Liver (tissue), 9 donors: ENCODE measurements around the gene CLMN. TPM values are rescaled to one million over a fixed set of nuclear protein-coding genes. Genes with fewer than 3 reads are reported as not detected.
A peak's percentile ranks its signal among the peaks of the same experiment; 100 is the strongest.

Experiments used
- DNase-seq: peaks from one replicate; pipeline ENCODE4 v3.0.0-alpha.2; 2017; ENCODE audit warnings: low spot score
- H3K27ac ChIP-seq, 2 donors: one replicate each; pipeline ENCODE4 v1.7.0; 2013; ENCODE audit warnings: inconsistent platforms in 2 of 2, low read length in 2 of 2, control low read depth in 1 of 2, low read depth in 1 of 2, mild to moderate bottlenecking in 1 of 2
- H3K27me3 ChIP-seq, 4 donors: one replicate each; pipeline versions ENCODE4 v1.6.1 to v1.7.0; 2013; ENCODE audit warnings: low read length in 3 of 4, inconsistent platforms in 1 of 4, mild to moderate bottlenecking in 1 of 4, moderate library complexity in 1 of 4; ENCODE audit not compliant: control insufficient read depth in 4 of 4, insufficient read depth in 4 of 4
- H3K36me3 ChIP-seq, 4 donors: one replicate each; pipeline versions ENCODE4 v1.6.1 to v1.7.0; 2013; ENCODE audit warnings: low read length in 3 of 4, mild to moderate bottlenecking in 3 of 4, low read depth in 1 of 4, moderate library complexity in 1 of 4; ENCODE audit not compliant: control insufficient read depth in 4 of 4, insufficient read depth in 3 of 4
- H3K4me1 ChIP-seq, 4 donors: one replicate each; pipeline versions ENCODE4 v1.6.1 to v1.7.0; 2013; ENCODE audit warnings: low read length in 3 of 4, mild to moderate bottlenecking in 3 of 4, moderate library complexity in 1 of 4; ENCODE audit not compliant: control insufficient read depth in 4 of 4, insufficient read depth in 4 of 4
- H3K4me3 ChIP-seq, 3 donors: one replicate each; pipeline versions ENCODE4 v1.6.1 to v1.7.0; 2013; ENCODE audit warnings: low read length in 3 of 3, control low read depth in 1 of 3, low read depth in 1 of 3, mild to moderate bottlenecking in 1 of 3
- H3K9ac ChIP-seq, 2 donors: one replicate each; pipeline ENCODE4 v1.7.0; 2013; ENCODE audit warnings: low read length in 2 of 2, mild to moderate bottlenecking in 2 of 2, moderate library complexity in 2 of 2, control low read depth in 1 of 2, low read depth in 1 of 2
- H3K9me3 ChIP-seq, 4 donors: one replicate each; pipeline versions ENCODE4 v1.6.1 to v1.7.0; 2013; ENCODE audit warnings: low read length in 3 of 4; ENCODE audit not compliant: control insufficient read depth in 4 of 4
- ATF3 ChIP-seq: IDR thresholded peaks from 2 replicates; pipeline ENCODE4 v1.6.1; 2016; ENCODE audit warnings: antibody characterized with exemption
- CTCF ChIP-seq: fragments of 150-350 bp; IDR thresholded peaks from 2 replicates; pipeline ENCODE4 v1.5.1; 2017; ENCODE audit warnings: improper control_type of control experiment, low read depth, low read length; ENCODE audit not compliant: missing input control
- EGR1 ChIP-seq, 2 donors: IDR thresholded peaks; 2 replicates each; pipeline ENCODE4 v1.6.1; 2016 to 2018; ENCODE audit warnings: antibody characterized with exemption in 2 of 2, low read depth in 2 of 2
- FOXA1 ChIP-seq: IDR thresholded peaks from 2 replicates; pipeline ENCODE4 v1.6.1; 2016; ENCODE audit warnings: antibody characterized with exemption
- FOXA2 ChIP-seq: IDR thresholded peaks from 2 replicates; pipeline ENCODE4 v1.6.1; 2016; ENCODE audit warnings: antibody characterized with exemption
- GABPA ChIP-seq, 2 donors: IDR thresholded peaks in 1 of 2; conservative IDR thresholded peaks in 1 of 2; 2 replicates each; pipeline ENCODE4 v1.6.1; 2016; ENCODE audit warnings: antibody characterized with exemption in 2 of 2, mild to moderate bottlenecking in 1 of 2, moderate library complexity in 1 of 2
- HNF4A ChIP-seq, 2 donors: conservative IDR thresholded peaks; 2 replicates each; pipeline ENCODE4 v1.6.1; 2016; ENCODE audit warnings: antibody characterized with exemption in 2 of 2, mild to moderate bottlenecking in 2 of 2
- HNF4G ChIP-seq: IDR thresholded peaks from 2 replicates; pipeline ENCODE4 v1.6.1; 2016; ENCODE audit warnings: antibody characterized with exemption
- JUND ChIP-seq, 2 donors: IDR thresholded peaks; 2 replicates each; pipeline ENCODE4 v1.6.1; 2016; ENCODE audit warnings: antibody characterized with exemption in 2 of 2
- MAX ChIP-seq: IDR thresholded peaks from 2 replicates; pipeline ENCODE4 v1.6.1; 2016; ENCODE audit warnings: antibody characterized with exemption
- NR2F2 ChIP-seq: IDR thresholded peaks from 2 replicates; pipeline ENCODE4 v1.6.1; 2016; ENCODE audit warnings: antibody characterized with exemption
- RAD21 ChIP-seq, 2 donors: IDR thresholded peaks; 2 replicates each; pipeline ENCODE4 v1.6.1; 2016; ENCODE audit warnings: antibody characterized with exemption in 2 of 2, mild to moderate bottlenecking in 2 of 2
- REST ChIP-seq: IDR thresholded peaks from 2 replicates; pipeline ENCODE4 v1.6.1; 2016; ENCODE audit warnings: antibody characterized with exemption, mild to moderate bottlenecking
- RXRA ChIP-seq, 2 donors: IDR thresholded peaks; 2 replicates each; pipeline ENCODE4 v1.6.1; 2017 to 2018; ENCODE audit warnings: antibody characterized with exemption in 2 of 2, mild to moderate bottlenecking in 1 of 2
- SP1 ChIP-seq: IDR thresholded peaks from 2 replicates; pipeline ENCODE4 v1.6.1; 2018; ENCODE audit warnings: antibody characterized with exemption, mild to moderate bottlenecking
- TAF1 ChIP-seq: conservative IDR thresholded peaks from 2 replicates; pipeline ENCODE4 v1.6.1; 2016; ENCODE audit warnings: antibody characterized with exemption, mild to moderate bottlenecking
- YY1 ChIP-seq: IDR thresholded peaks from 2 replicates; pipeline ENCODE4 v1.6.1; 2016; ENCODE audit warnings: antibody characterized with exemption, mild to moderate bottlenecking
- ZBTB33 ChIP-seq: IDR thresholded peaks from 2 replicates; pipeline ENCODE4 v1.6.1; 2016; ENCODE audit warnings: antibody characterized with exemption
- WGBS: extraction: QIAGEN DNeasy Blood & Tissue Kit; methylation state at CpG from one replicate; pipeline ENCODE4 v1.1.7; 2013; 5-methylcytosine and 5-hydroxymethylcytosine counted together
- polyA plus RNA-seq, 2 donors: library from polyadenylated mRNA; stranded (reverse) in 1 of 2; unstranded in 1 of 2; fragments of 200-250 nt in 1 of 2; fragments of >200 nt in 1 of 2; fragmentation: Nextera tagmentation in 1 of 2; extraction: Ambion mirVana in 1 of 2; gene quantifications; one replicate each; pipeline versions ENCODE4 v1.2.1 to v1.2.3, GENCODE V29; 2013 to 2015
- total RNA-seq, 2 donors: library from RNA; depleted of rRNA; stranded (reverse); fragments of >200 nt; gene quantifications; one replicate each; pipeline ENCODE4 v1.2.3, GENCODE V29; 2014
- donor health status: healthy.
- donor health status: healthy.
- donor health status: healthy.
- donor health status: healthy.
- donor health status: healthy.

The CLMN gene
- total and polyA plus RNA-seq, 4 donors = 6.0 to 41.1 (median 24.1) TPM

- TF ChIP-seq JUND (IDR thresholded peaks at IDR 0.05) = no peak
- TF ChIP-seq EGR1 (IDR thresholded peaks at IDR 0.05; ENCODE audit: low read depth in 2 of 2) = no peak
- peak in 1 of 2 donors; percentile 23 for TF ChIP-seq RAD21 (IDR thresholded peaks at IDR 0.05)
- no peak for TF ChIP-seq FOXA2
- no peak for TF ChIP-seq SP1
- no peak for TF ChIP-seq FOXA1
- TF ChIP-seq YY1 = no peak
- TF ChIP-seq RXRA (IDR thresholded peaks at IDR 0.05) = peak in 1 of 2 donors; percentile 32
- no peak for TF ChIP-seq ZBTB33
Measured at GRCh38 chr14:95321693-95322455, 2.2 kb upstream of the CLMN start (continued).

GRCh38 chr14:95320955-95321600 lies 1.4 kb upstream of the CLMN start:
- Histone ChIP-seq H3K9ac (no peak overlapping the region), H3K9me3 (no peaks in the 10 kb centered on the region), H3K4me1 (peaks cover 2 to 26% (median 16%) of the 10 kb centered on the region in 4 donors), H3K36me3 (no peaks in the 10 kb centered on the region), H3K27ac (peak overlapping the region; percentile 39 to 60), H3K4me3 (no peak overlapping the region), H3K27me3 (no peaks in the 10 kb centered on the region)
- TF ChIP-seq FOXA1 = no peak
- no peak for TF ChIP-seq RXRA (IDR thresholded peaks at IDR 0.05)
- no peak for TF ChIP-seq NR2F2
- no peak for TF ChIP-seq EGR1 (IDR thresholded peaks at IDR 0.05; ENCODE audit: low read depth in 2 of 2)
- no peak for TF ChIP-seq ZBTB33
- TF ChIP-seq REST = no peak
- no peak for TF ChIP-seq ATF3
- no peak for TF ChIP-seq JUND (IDR thresholded peaks at IDR 0.05)
- TF ChIP-seq FOXA2 = no peak
- no peak for TF ChIP-seq MAX
- no peak for TF ChIP-seq HNF4A (conservative IDR thresholded peaks at IDR 0.05)
- no peak for TF ChIP-seq CTCF
- TF ChIP-seq GABPA (IDR thresholded peaks at IDR 0.05 in 1 of 2, conservative IDR thresholded peaks at IDR 0.05 in 1 of 2) = no peak
- TF ChIP-seq YY1 = no peak
- no peak for TF ChIP-seq HNF4G
- TF ChIP-seq RAD21 (IDR thresholded peaks at IDR 0.05) = no peak
- TF ChIP-seq SP1 = no peak
- TF ChIP-seq TAF1 = no peak
- no peak for DNase-seq
- WGBS = 91% methylated on average over 8 of the region's 8 CpGs
